Upper lobe of left lung (tissue), 4 donors: ENCODE measurements around the gene ZC3HAV1L.
"Not testable (repeated sequence)": the region's sequence is repeated elsewhere in the genome, so short reads cannot be mapped to it uniquely, and the experiment has no call there.

ENCODE experiments used
- POLR2AphosphoS5 ChIP-seq, 2 donors: sonication (generic); formaldehyde crosslinking; IDR thresholded peaks; one replicate each; pipeline ENCODE4 v1.5.1; 2017; ENCODE audit warnings: antibody characterized with exemption in 2 of 2
- TF ChIP-seq, protein P1 (sequence below), 6 experiments: fragments of 450-650 bp in 4 of 6; fragments of 200-600 bp in 2 of 6; sonication (generic) in 2 of 6; IDR thresholded peaks; one replicate each; pipeline ENCODE4 v1.5.1; 2016 to 2019; ENCODE audit warnings: antibody characterized with exemption in 6 of 6

DNA sequence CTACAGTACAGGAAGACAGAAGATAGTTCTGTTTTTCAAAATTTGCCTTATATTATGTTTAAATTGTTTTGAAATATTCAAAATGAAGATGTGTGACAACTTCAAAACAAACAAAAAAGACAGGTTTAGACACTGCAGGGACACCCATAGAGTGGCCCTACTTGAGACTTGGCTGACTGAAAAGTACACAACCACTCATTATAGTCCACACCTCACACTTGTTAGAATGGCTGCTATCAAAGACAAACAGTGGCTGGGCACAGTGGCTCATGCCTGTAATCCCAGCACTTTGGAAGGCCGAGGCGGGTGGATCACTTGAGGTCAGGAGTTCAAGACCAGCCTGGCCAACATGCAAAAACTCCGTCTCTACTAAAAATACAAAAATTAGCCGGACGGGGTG lies 41.9 kb upstream of the ZC3HAV1L start:
- TF ChIP-seq POLR2AphosphoS5 (IDR thresholded peaks at IDR 0.05) = not testable (repeated sequence)
- TF ChIP-seq, protein P1, sequence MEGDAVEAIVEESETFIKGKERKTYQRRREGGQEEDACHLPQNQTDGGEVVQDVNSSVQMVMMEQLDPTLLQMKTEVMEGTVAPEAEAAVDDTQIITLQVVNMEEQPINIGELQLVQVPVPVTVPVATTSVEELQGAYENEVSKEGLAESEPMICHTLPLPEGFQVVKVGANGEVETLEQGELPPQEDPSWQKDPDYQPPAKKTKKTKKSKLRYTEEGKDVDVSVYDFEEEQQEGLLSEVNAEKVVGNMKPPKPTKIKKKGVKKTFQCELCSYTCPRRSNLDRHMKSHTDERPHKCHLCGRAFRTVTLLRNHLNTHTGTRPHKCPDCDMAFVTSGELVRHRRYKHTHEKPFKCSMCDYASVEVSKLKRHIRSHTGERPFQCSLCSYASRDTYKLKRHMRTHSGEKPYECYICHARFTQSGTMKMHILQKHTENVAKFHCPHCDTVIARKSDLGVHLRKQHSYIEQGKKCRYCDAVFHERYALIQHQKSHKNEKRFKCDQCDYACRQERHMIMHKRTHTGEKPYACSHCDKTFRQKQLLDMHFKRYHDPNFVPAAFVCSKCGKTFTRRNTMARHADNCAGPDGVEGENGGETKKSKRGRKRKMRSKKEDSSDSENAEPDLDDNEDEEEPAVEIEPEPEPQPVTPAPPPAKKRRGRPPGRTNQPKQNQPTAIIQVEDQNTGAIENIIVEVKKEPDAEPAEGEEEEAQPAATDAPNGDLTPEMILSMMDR (IDR thresholded peaks at IDR 0.05) = not testable (repeated sequence)
